ENCODE data around the gene UGT1A9. TPM values are rescaled to one million over a fixed set of nuclear protein-coding genes. Genes with fewer than 3 reads are reported as not detected.

The UGT1A9 gene
- total and polyA plus RNA-seq, 7 experiments from 2014 or later = not detected

- no peak overlapping the region for H3K27ac ChIP-seq (ENCODE audit: low read depth, low read length)
- no peak overlapping the region for H3K4me3 ChIP-seq (ENCODE audit: low read length)
- CTCF ChIA-PET = no interaction called here
- peaks cover 0 to 8% (median 0%) of the 10 kb centered on the region in 3 experiments for H3K9me3 ChIP-seq (ENCODE audit: control insufficient read depth in 2 of 3, low read length in 3 of 3)
- Mint-ChIP-seq H3K27ac (no peak overlapping the region), H3K27me3 (peaks cover 0 to 12% (median 7%) of the 10 kb centered on the region in 5 donors), H3K9me3 (peaks cover 6 to 26% (median 13%) of the 10 kb centered on the region in 11 donors), H3K36me3 (peaks cover 0 to 2% (median 0%) of the 10 kb centered on the region in 5 donors), H3K4me3 (no peak overlapping the region), H3K4me1 (no peaks in the 10 kb centered on the region)
- POLR2A ChIA-PET = no interaction called here
- no peaks in the 10 kb centered on the region for H3K36me3 ChIP-seq (ENCODE audit: control insufficient read depth in 2 of 3, insufficient read depth in 3 of 3, low read length in 3 of 3)
- DNase-seq (no peak), ATAC-seq (no peak)
- H3K27me3 ChIP-seq (ENCODE audit: control insufficient read depth in 2 of 2, insufficient read depth in 2 of 2, low read length in 2 of 2) = no peaks in the 10 kb centered on the region
- H3K4me1 ChIP-seq (ENCODE audit: control insufficient read depth in 2 of 2, insufficient read depth in 2 of 2, low read length in 2 of 2) = no peaks in the 10 kb centered on the region
- intact Hi-C loops (cut with micrococcal nuclease) = no loop called here
Measured at GRCh38 chr2:233754872-233755611, 83.3 kb downstream of the UGT1A9 start.

DNA sequence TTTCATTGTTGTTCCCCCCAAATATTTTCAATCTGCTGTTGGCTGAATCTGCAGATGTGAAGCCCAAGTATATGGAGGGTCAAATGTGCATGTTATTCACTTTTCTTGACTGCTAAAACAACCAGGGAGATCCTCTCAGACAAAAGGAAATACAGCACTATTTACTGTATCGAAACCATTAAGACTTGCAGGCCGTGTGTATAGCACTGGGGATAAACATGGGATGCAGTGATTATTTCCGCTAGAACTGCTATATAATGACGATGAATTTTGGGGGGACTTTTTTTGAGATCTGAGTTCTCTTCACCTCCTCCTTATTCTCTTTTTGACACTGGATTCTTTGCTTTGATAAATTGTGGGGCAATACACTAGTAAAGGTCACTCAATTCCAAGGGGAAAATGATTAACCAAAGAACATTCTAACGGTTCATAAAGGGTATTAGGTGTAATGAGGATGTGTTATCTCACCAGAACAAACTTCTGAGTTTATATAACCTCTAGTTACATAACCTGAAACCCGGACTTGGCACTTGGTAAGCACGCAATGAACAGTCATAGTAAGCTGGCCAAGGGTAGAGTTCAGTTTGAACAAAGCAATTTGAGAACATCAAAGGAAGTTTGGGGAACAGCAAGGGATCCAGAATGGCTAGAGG lies 84.9 kb downstream of the UGT1A9 start:
- no peak for ATAC-seq
- DNase-seq = no peak
- H3K4me1 ChIP-seq (ENCODE audit: control insufficient read depth in 2 of 2, insufficient read depth in 2 of 2, low read length in 2 of 2) = no peaks in the 10 kb centered on the region
- peaks cover 1 to 11% (median 4%) of the 10 kb centered on the region in 11 donors for H3K9me3 Mint-ChIP-seq
- H3K36me3 Mint-ChIP-seq = no peaks in the 10 kb centered on the region
- H3K4me1 Mint-ChIP-seq = no peaks in the 10 kb centered on the region
- no peak overlapping the region for H3K4me3 Mint-ChIP-seq
- POLR2A ChIA-PET = no interaction called here
- H3K27me3 Mint-ChIP-seq = peaks cover 0 to 12% (median 4%) of the 10 kb centered on the region in 5 donors
- no peak overlapping the region for H3K4me3 ChIP-seq (ENCODE audit: low read length)
- H3K27ac ChIP-seq (ENCODE audit: low read depth, low read length) = no peak overlapping the region
- H3K9me3 ChIP-seq (ENCODE audit: control insufficient read depth in 2 of 3, low read length in 3 of 3) = no peaks in the 10 kb centered on the region
- H3K27me3 ChIP-seq (ENCODE audit: control insufficient read depth in 2 of 2, insufficient read depth in 2 of 2, low read length in 2 of 2) = no peaks in the 10 kb centered on the region
- intact Hi-C loops (cut with micrococcal nuclease) = no loop called here
- H3K36me3 ChIP-seq (ENCODE audit: control insufficient read depth in 2 of 3, insufficient read depth in 3 of 3, low read length in 3 of 3) = no peaks in the 10 kb centered on the region
- CTCF ChIA-PET = no interaction called here
- H3K27ac Mint-ChIP-seq = no peak overlapping the region

DNA sequence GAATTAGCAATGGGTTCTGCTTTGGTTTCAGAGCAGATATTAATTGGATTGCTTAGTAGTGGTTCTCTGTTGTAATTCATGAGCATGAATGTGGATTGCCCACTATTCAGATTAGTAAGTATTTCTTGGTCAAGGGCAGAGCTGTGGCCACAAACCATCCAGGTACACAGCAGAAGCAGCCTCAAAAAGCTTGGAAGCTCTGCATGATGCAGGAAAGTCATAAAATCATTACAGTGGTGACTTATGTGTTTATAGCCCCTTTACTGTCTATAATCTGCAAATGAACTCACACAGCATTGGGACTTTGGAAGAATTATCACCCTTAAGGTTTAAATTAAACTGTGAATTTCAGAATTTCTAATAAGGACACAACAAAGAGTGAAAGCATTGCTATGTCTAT lies 86.4 kb downstream of the UGT1A9 start:
- ATAC-seq = no peak
- no peak for DNase-seq
- Mint-ChIP-seq H3K4me1 (no peaks in the 10 kb centered on the region), H3K36me3 (no peaks in the 10 kb centered on the region), H3K27ac (no peak overlapping the region), H3K4me3 (no peak overlapping the region), H3K27me3 (peaks cover 0 to 9% (median 2%) of the 10 kb centered on the region in 5 donors), H3K9me3 (peaks cover 0 to 3% (median 0%) of the 10 kb centered on the region in 11 donors)
- Histone ChIP-seq H3K4me1 (ENCODE audit: control insufficient read depth in 2 of 2, insufficient read depth in 2 of 2, low read length in 2 of 2) (no peaks in the 10 kb centered on the region), H3K27me3 (ENCODE audit: control insufficient read depth in 2 of 2, insufficient read depth in 2 of 2, low read length in 2 of 2) (no peaks in the 10 kb centered on the region), H3K36me3 (ENCODE audit: control insufficient read depth in 2 of 3, insufficient read depth in 3 of 3, low read length in 3 of 3) (no peaks in the 10 kb centered on the region), H3K27ac (ENCODE audit: low read depth, low read length) (no peak overlapping the region), H3K9me3 (ENCODE audit: control insufficient read depth in 2 of 3, low read length in 3 of 3) (no peaks in the 10 kb centered on the region), H3K4me3 (ENCODE audit: low read length) (no peak overlapping the region)
- ChIA-PET CTCF (no interaction called here), POLR2A (no interaction called here)
- intact Hi-C loops (cut with micrococcal nuclease) = no loop called here

- Mint-ChIP-seq H3K9me3 (peaks cover 0 to 3% (median 0%) of the 10 kb centered on the region in 11 donors), H3K4me3 (no peak overlapping the region), H3K36me3 (no peaks in the 10 kb centered on the region), H3K27ac (no peak overlapping the region), H3K27me3 (peaks cover 3 to 16% (median 7%) of the 10 kb centered on the region in 5 donors), H3K4me1 (no peaks in the 10 kb centered on the region)
- no peak for ATAC-seq
- intact Hi-C loops (cut with micrococcal nuclease) = no loop called here
- Histone ChIP-seq H3K4me3 (ENCODE audit: low read length) (no peak overlapping the region), H3K9me3 (ENCODE audit: control insufficient read depth in 2 of 3, low read length in 3 of 3) (no peaks in the 10 kb centered on the region), H3K36me3 (ENCODE audit: control insufficient read depth in 2 of 3, insufficient read depth in 3 of 3, low read length in 3 of 3) (no peaks in the 10 kb centered on the region), H3K27me3 (ENCODE audit: control insufficient read depth in 2 of 2, insufficient read depth in 2 of 2, low read length in 2 of 2) (no peaks in the 10 kb centered on the region), H3K4me1 (ENCODE audit: control insufficient read depth in 2 of 2, insufficient read depth in 2 of 2, low read length in 2 of 2) (no peaks in the 10 kb centered on the region), H3K27ac (ENCODE audit: low read depth, low read length) (no peak overlapping the region)
- CTCF ChIA-PET = no interaction called here
- POLR2A ChIA-PET = no interaction called here
- DNase-seq = no peak
Measured at GRCh38 chr2:233758849-233759248, 87.2 kb downstream of the UGT1A9 start.

DNA sequence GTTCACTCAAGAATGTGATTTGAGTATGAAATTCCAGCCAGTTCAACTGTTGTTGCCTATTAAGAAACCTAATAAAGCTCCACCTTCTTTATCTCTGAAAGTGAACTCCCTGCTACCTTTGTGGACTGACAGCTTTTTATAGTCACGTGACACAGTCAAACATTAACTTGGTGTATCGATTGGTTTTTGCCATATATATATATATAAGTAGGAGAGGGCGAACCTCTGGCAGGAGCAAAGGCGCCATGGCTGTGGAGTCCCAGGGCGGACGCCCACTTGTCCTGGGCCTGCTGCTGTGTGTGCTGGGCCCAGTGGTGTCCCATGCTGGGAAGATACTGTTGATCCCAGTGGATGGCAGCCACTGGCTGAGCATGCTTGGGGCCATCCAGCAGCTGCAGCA lies 88.3 kb downstream of the UGT1A9 start, which contains the start of gene UGT1A1:
UGT1A1 (plus strand) TSS at position 228 of the 400 bp plus-strand sequence; CDS start at position 246, 18 bp downstream.
- H3K4me1 Mint-ChIP-seq = no peaks in the 10 kb centered on the region
- ChIA-PET POLR2A (no interaction called here), CTCF (no interaction called here)
- no peak within 1 kb of the TSS for H3K27ac Mint-ChIP-seq
- intact Hi-C loops (cut with micrococcal nuclease) = no loop called here
- H3K4me3 Mint-ChIP-seq = no peak within 1 kb of the TSS
- no peaks in the 10 kb centered on the region for H3K27me3 ChIP-seq (ENCODE audit: control insufficient read depth in 2 of 2, insufficient read depth in 2 of 2, low read length in 2 of 2)
- H3K27ac ChIP-seq (ENCODE audit: low read depth, low read length) = no peak within 1 kb of the TSS
- H3K9me3 ChIP-seq (ENCODE audit: control insufficient read depth in 2 of 3, low read length in 3 of 3) = no peaks in the 10 kb centered on the region
- H3K36me3 Mint-ChIP-seq = no peaks in the 10 kb centered on the region
- ATAC-seq (no peak), DNase-seq (no peak)
- H3K27me3 Mint-ChIP-seq = peaks cover 9 to 20% (median 11%) of the 10 kb centered on the region in 5 donors
- no peaks in the 10 kb centered on the region for H3K36me3 ChIP-seq (ENCODE audit: control insufficient read depth in 2 of 3, insufficient read depth in 3 of 3, low read length in 3 of 3)
- no peaks in the 10 kb centered on the region for H3K4me1 ChIP-seq (ENCODE audit: control insufficient read depth in 2 of 2, insufficient read depth in 2 of 2, low read length in 2 of 2)
- H3K9me3 Mint-ChIP-seq = peaks cover 0 to 2% (median 0%) of the 10 kb centered on the region in 11 donors
- no peak within 1 kb of the TSS for H3K4me3 ChIP-seq (ENCODE audit: low read length)

DNA sequence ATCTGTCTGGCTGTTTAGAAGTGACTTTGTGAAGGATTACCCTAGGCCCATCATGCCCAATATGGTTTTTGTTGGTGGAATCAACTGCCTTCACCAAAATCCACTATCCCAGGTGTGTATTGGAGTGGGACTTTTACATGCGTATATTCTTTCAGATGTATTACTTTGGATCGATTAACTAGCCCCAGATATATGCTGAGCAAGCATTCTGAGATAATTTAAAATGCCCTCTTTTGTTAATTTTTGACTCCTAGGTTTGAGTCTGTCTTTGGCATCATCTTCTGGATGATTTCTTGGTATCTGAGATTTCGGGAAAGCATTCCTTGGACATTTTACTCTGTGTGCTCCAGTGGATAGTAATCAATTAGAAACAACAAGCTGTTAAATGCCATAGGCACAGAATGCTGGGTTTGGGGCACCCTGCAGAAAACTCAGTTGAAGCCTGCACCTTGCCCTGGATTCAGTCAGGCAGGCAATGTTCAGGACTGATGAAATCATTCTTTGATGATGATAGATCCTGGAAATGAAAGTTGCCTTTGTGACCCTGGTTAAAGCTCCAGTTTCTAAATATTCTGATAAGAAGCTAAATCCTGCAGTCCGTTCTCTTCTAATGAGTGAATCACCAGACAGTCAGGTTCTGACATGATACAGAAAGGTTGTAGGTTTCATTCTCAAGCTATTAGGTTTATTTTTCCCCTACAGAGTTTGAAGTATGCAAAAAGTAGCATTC lies 89.5 kb downstream of the UGT1A9 start:
- Mint-ChIP-seq H3K36me3 (no peaks in the 10 kb centered on the region), H3K27me3 (peaks cover 9 to 20% (median 16%) of the 10 kb centered on the region in 5 donors), H3K9me3 (peaks cover 0 to 3% (median 0%) of the 10 kb centered on the region in 11 donors), H3K27ac (no peak overlapping the region), H3K4me3 (no peak overlapping the region), H3K4me1 (no peaks in the 10 kb centered on the region)
- Histone ChIP-seq H3K4me3 (ENCODE audit: low read length) (no peak overlapping the region), H3K9me3 (ENCODE audit: control insufficient read depth in 2 of 3, low read length in 3 of 3) (no peaks in the 10 kb centered on the region), H3K36me3 (ENCODE audit: control insufficient read depth in 2 of 3, insufficient read depth in 3 of 3, low read length in 3 of 3) (no peaks in the 10 kb centered on the region), H3K4me1 (ENCODE audit: control insufficient read depth in 2 of 2, insufficient read depth in 2 of 2, low read length in 2 of 2) (no peaks in the 10 kb centered on the region), H3K27me3 (ENCODE audit: control insufficient read depth in 2 of 2, insufficient read depth in 2 of 2, low read length in 2 of 2) (no peaks in the 10 kb centered on the region), H3K27ac (ENCODE audit: low read depth, low read length) (no peak overlapping the region)
- POLR2A ChIA-PET = no interaction called here
- no peak for ATAC-seq
- DNase-seq = no peak
- intact Hi-C loops (cut with micrococcal nuclease) = no loop called here
- CTCF ChIA-PET = interaction anchor here (0.7 kb wide), 1 partner anchor 15 kb away, joined by 4 read pairs; no protein-coding TSS in a partner anchor

Measured in naive thymus-derived CD4-positive, alpha-beta T cell (primary cell).